HCT116 (cell line): ENCODE results near the gene CASK. TPM values are rescaled to one million over a fixed set of nuclear protein-coding genes. Genes with fewer than 3 reads are reported as not detected.
A peak's percentile ranks its signal among the peaks of the same experiment; 100 is the strongest.

Source experiments
- ATAC-seq: fragments of 200-7000 bp; cut with Tn5 transposase; 2 replicates; pipeline ENCODE4 v1.9.1; 2020; ENCODE audit warnings: mild to moderate bottlenecking, moderate library complexity
- BruUV-seq: library from RNA; stranded (reverse); fragments of 400-500 nt; replicated peaks from 2 replicates; lab custom pipeline; 2021; lab: Mats Ljungman, UMichigan
- CTCF ChIA-PET: fragments of 300-600 bp; sonication (Branson Sonifier 250); formaldehyde crosslinking; loops from one replicate; lab custom pipeline; 2021; ENCODE audit warnings: antibody characterized with exemption; lab: Charles Lee
- POLR2A ChIA-PET: fragments of 300-600, 350-600 bp; sonication (Branson Sonifier 250); formaldehyde crosslinking; loops from one replicate; lab custom pipeline; 2021; ENCODE audit warnings: antibody characterized with exemption; lab: Charles Lee
- RAD21 ChIA-PET, 2 experiments: fragments of 300-600 bp; sonication (Branson Sonifier 250); formaldehyde crosslinking; loops; one replicate each; lab custom pipeline; 2023; ENCODE audit warnings: low total read pairs in 2 of 2; ENCODE audit not compliant: uncharacterized antibody in 2 of 2, unreplicated experiment in 2 of 2, low non-redundant PET in 1 of 2; lab: Charles Lee
- DNase-seq: peaks from one replicate; pipeline ENCODE4 v3.0.0-alpha.2; 2010; ENCODE audit warnings: low read depth, low spot score
- H2AFZ ChIP-seq: fragments of 200-600 bp; shearing (Covaris generic), sonication (generic); 2 replicates; pipeline ENCODE4 v1.6.1; 2017; ENCODE audit warnings: low read depth, mixed run types, mixed read lengths, antibody characterized with exemption, low read length; ENCODE audit not compliant: poor library complexity, severe bottlenecking
- H3K27ac ChIP-seq: 2 replicates; pipeline ENCODE4 v1.5.1; 2012; ENCODE audit warnings: low read depth, low read length
- H3K27me3 ChIP-seq: fragments of 200-600 bp; sonication (generic); 2 replicates; pipeline ENCODE4 v1.6.1; 2016; ENCODE audit warnings: mixed run types, low read length, mixed read lengths; ENCODE audit not compliant: insufficient read depth
- H3K36me3 ChIP-seq, 2 experiments: fragments of 200-500 bp in 1 of 2; fragments of 200-600 bp in 1 of 2; sonication (Bioruptor generic) in 1 of 2; sonication (generic) in 1 of 2; 2 replicates each; pipeline versions ENCODE4 v1.5.1 to v1.6.1; 2014 to 2016; ENCODE audit warnings: low read length in 2 of 2, inconsistent platforms in 1 of 2, mixed read lengths in 1 of 2, mixed run types in 1 of 2; ENCODE audit not compliant: insufficient read depth in 2 of 2, control insufficient read depth in 1 of 2
- H3K4me1 ChIP-seq, 2 experiments: fragments of 200-600 bp in 1 of 2; sonication (generic) in 1 of 2; 2 replicates each; pipeline versions ENCODE4 v1.5.1 to v1.6.1; 2012 to 2017; ENCODE audit warnings: low read length in 2 of 2, inconsistent platforms in 1 of 2, mild to moderate bottlenecking in 1 of 2, mixed read lengths in 1 of 2, mixed run types in 1 of 2, moderate library complexity in 1 of 2; ENCODE audit not compliant: insufficient read depth in 2 of 2, control insufficient read depth in 1 of 2
- H3K4me2 ChIP-seq: fragments of 200-600 bp; sonication (generic); 2 replicates; pipeline ENCODE4 v1.6.1; 2017; ENCODE audit warnings: mixed run types, low read length, mixed read lengths
- H3K4me3 ChIP-seq, 2 experiments: fragments of 200-600 bp in 1 of 2; sonication (generic) in 1 of 2; replicated peaks in 1 of 2; 2 replicates each; pipeline ENCODE4 v1.5.1; 2011 to 2016; ENCODE audit warnings: low read length in 2 of 2, control low read depth in 1 of 2, low read depth in 1 of 2, mild to moderate bottlenecking in 1 of 2, mixed read lengths in 1 of 2, mixed run types in 1 of 2
- H3K79me2 ChIP-seq: fragments of 200-600 bp; sonication (generic); 2 replicates; pipeline ENCODE4 v1.6.1; 2017; ENCODE audit warnings: mild to moderate bottlenecking, mixed run types, low read length, moderate library complexity, mixed read lengths; ENCODE audit not compliant: insufficient read depth
- H3K9ac ChIP-seq: fragments of 200-600 bp; sonication (generic); 2 replicates; pipeline ENCODE4 v1.6.1; 2016; ENCODE audit warnings: low read length, mixed read lengths
- H3K9me2 ChIP-seq: fragments of 200-600 bp; sonication (generic), shearing (Covaris generic); 2 replicates; pipeline ENCODE4 v1.6.1; 2017; ENCODE audit warnings: mixed run types, mild to moderate bottlenecking, moderate library complexity; ENCODE audit not compliant: insufficient read depth
- H3K9me3 ChIP-seq, 2 experiments: fragments of 200-500 bp in 1 of 2; fragments of 200-600 bp in 1 of 2; sonication (Bioruptor generic) in 1 of 2; sonication (generic) in 1 of 2; 2 replicates each; pipeline ENCODE4 v1.6.1; 2014 to 2017; ENCODE audit warnings: low read length in 2 of 2, mixed read lengths in 2 of 2, inconsistent platforms in 1 of 2, low read depth in 1 of 2, mild to moderate bottlenecking in 1 of 2, mixed run types in 1 of 2, moderate library complexity in 1 of 2; ENCODE audit not compliant: control insufficient read depth in 1 of 2, insufficient read depth in 1 of 2
- H4K20me1 ChIP-seq: fragments of 200-600 bp; sonication (generic), shearing (Covaris generic); 2 replicates; pipeline ENCODE4 v1.6.1; 2017; ENCODE audit warnings: mixed run types, mild to moderate bottlenecking, moderate library complexity; ENCODE audit not compliant: insufficient read depth
- ATF3 ChIP-seq: IDR thresholded peaks from 2 replicates; pipeline ENCODE4 v1.6.1; 2012
- CBX3 ChIP-seq: IDR thresholded peaks from 2 replicates; pipeline ENCODE4 v1.6.1; 2012; ENCODE audit warnings: low read depth
- CEBPB ChIP-seq: IDR thresholded peaks from 2 replicates; pipeline ENCODE4 v1.6.1; 2012; ENCODE audit warnings: low read depth
- CTCF ChIP-seq, 3 experiments: fragments of 200-600 bp in 1 of 3; sonication (generic) in 1 of 3; IDR thresholded peaks in 2 of 3; conservative IDR thresholded peaks in 1 of 3; 2 replicates each; pipeline ENCODE4 v1.5.1; 2012 to 2017; ENCODE audit warnings: low read depth in 2 of 3, low read length in 2 of 3, antibody characterized with exemption in 1 of 3, borderline replicate concordance in 1 of 3, control low read depth in 1 of 3, mild to moderate bottlenecking in 1 of 3, mixed read lengths in 1 of 3, mixed run types in 1 of 3, moderate library complexity in 1 of 3; ENCODE audit not compliant: insufficient read depth in 1 of 3
- EGR1 ChIP-seq: IDR thresholded peaks from 2 replicates; pipeline ENCODE4 v1.6.1; 2012; ENCODE audit warnings: low read depth
- ELF1 ChIP-seq: IDR thresholded peaks from 2 replicates; pipeline ENCODE4 v1.6.1; 2012; ENCODE audit warnings: low read depth, borderline replicate concordance
- EZH2phosphoT487 ChIP-seq: fragments of 200-600 bp; IDR thresholded peaks from 2 replicates; pipeline ENCODE4 v1.6.1; 2018; ENCODE audit warnings: antibody characterized with exemption, borderline replicate concordance
- FOSL1 ChIP-seq: IDR thresholded peaks from 2 replicates; pipeline ENCODE4 v1.6.1; 2012; ENCODE audit warnings: low read depth
- JUND ChIP-seq: IDR thresholded peaks from 2 replicates; pipeline ENCODE4 v1.6.1; 2012
- MAX ChIP-seq: IDR thresholded peaks from 2 replicates; pipeline ENCODE4 v1.6.1; 2012
- POLR2A ChIP-seq: IDR thresholded peaks from 2 replicates; pipeline ENCODE4 v1.7.0; 2011; ENCODE audit warnings: borderline replicate concordance; ENCODE audit not compliant: insufficient read depth, insufficient read length; ENCODE audit errors: extremely low read depth
- RAD21 ChIP-seq: IDR thresholded peaks from 2 replicates; pipeline ENCODE4 v1.6.1; 2012; ENCODE audit warnings: low read depth, mild to moderate bottlenecking
- REST ChIP-seq: IDR thresholded peaks from 2 replicates; pipeline ENCODE4 v1.6.1; 2012; ENCODE audit warnings: low read depth
- SIN3A ChIP-seq: IDR thresholded peaks from 2 replicates; pipeline ENCODE4 v1.6.1; 2012; ENCODE audit warnings: low read depth
- SP1 ChIP-seq: IDR thresholded peaks from 2 replicates; pipeline ENCODE4 v1.6.1; 2012; ENCODE audit warnings: low read depth
- SRF ChIP-seq: IDR thresholded peaks from 2 replicates; pipeline ENCODE4 v1.6.1; 2012; ENCODE audit warnings: low read depth
- TCF7L2 ChIP-seq: IDR thresholded peaks from 2 replicates; pipeline ENCODE4 v1.7.0; 2011; ENCODE audit warnings: borderline replicate concordance, inconsistent platforms; ENCODE audit not compliant: insufficient read depth, insufficient read length; ENCODE audit errors: extremely low read depth
- ZBTB33 ChIP-seq: IDR thresholded peaks from 2 replicates; pipeline ENCODE4 v1.6.1; 2011; ENCODE audit warnings: mild to moderate bottlenecking, low read length, moderate library complexity; ENCODE audit not compliant: insufficient replicate concordance; ENCODE audit errors: extremely low read depth
- ZFX ChIP-seq: fragments of 450-650 bp; IDR thresholded peaks from 2 replicates; pipeline ENCODE4 v1.6.1; 2017
- intact Hi-C: fragments of 100-400 bp; cut with micrococcal nuclease; formaldehyde crosslinking; loops from 2 replicates; pipeline ENCODE4 v1.10.0; 2022
- total RNA-seq: library from RNA; stranded (reverse); gene quantifications from one replicate; pipeline ENCODE4 v1.2.1, GENCODE V29; 2021; ENCODE audit not compliant: unreplicated experiment

CASK gene
- total RNA-seq, 1 experiment from 2014 or later = 39.0 TPM

- H3K9ac ChIP-seq = no peak overlapping the region
- CTCF ChIA-PET = no interaction called here
- BruUV-seq = no TSS peak
Measured at GRCh38 chrX:41472231-41472815, 451.0 kb downstream of the CASK start.

More at GRCh38 chrX:41472231-41472815, 451.0 kb downstream of the CASK start:
- Histone ChIP-seq H3K79me2 (no peaks in the 10 kb centered on the region), H2AFZ (no peak overlapping the region), H4K20me1 (no peaks in the 10 kb centered on the region), H3K9me3 (no peaks in the 10 kb centered on the region)
- RAD21 ChIA-PET = no interaction called here
- ATAC-seq = peak; percentile 80
- TF ChIP-seq MAX (peak; percentile 66), EGR1 (no peak), CEBPB (no peak), REST (no peak), CTCF (IDR thresholded peaks at IDR 0.05 in 2 of 3, conservative IDR thresholded peaks at IDR 0.05 in 1 of 3; ENCODE audit: borderline replicate concordance in 1 of 3, insufficient read depth in 1 of 3, low read depth in 2 of 3, low read length in 2 of 3) (no peak), JUND (peak; percentile 36; the same call in 1 of the 2 replicates), SIN3A (no peak), RAD21 (no peak), ZFX (no peak), POLR2A (no peak), ATF3 (no peak), FOSL1 (0 out of 2 replicates have a peak, but pooled peaks have one; percentile 30), SP1 (peak; percentile 27; the same call in 1 of the 2 replicates), EZH2phosphoT487 (no peak), SRF (no peak), TCF7L2 (no peak), ZBTB33 (no peak), ELF1 (no peak), CBX3 (0 out of 2 replicates have a peak, but pooled peaks have one; percentile 20)
- TF ChIP-seq, all 23 proteins: peak for 5
- POLR2A ChIA-PET = no interaction called here
- Histone ChIP-seq H3K4me3 (no peak overlapping the region), H3K9me2 (no peaks in the 10 kb centered on the region), H3K27ac (no peak overlapping the region), H3K36me3 (no peaks in the 10 kb centered on the region), H3K27me3 (no peaks in the 10 kb centered on the region), H3K4me1 (peaks cover 3 to 19% of the 10 kb centered on the region in 2 experiments; a peak in 2 of 4 replicates), H3K4me2 (peak overlapping the region; percentile 39)
- intact Hi-C loops = no loop called here
- DNase-seq = peak; percentile 18
